Measurements from ENCODE around the gene CROCC.

CROCC gene

DNA sequence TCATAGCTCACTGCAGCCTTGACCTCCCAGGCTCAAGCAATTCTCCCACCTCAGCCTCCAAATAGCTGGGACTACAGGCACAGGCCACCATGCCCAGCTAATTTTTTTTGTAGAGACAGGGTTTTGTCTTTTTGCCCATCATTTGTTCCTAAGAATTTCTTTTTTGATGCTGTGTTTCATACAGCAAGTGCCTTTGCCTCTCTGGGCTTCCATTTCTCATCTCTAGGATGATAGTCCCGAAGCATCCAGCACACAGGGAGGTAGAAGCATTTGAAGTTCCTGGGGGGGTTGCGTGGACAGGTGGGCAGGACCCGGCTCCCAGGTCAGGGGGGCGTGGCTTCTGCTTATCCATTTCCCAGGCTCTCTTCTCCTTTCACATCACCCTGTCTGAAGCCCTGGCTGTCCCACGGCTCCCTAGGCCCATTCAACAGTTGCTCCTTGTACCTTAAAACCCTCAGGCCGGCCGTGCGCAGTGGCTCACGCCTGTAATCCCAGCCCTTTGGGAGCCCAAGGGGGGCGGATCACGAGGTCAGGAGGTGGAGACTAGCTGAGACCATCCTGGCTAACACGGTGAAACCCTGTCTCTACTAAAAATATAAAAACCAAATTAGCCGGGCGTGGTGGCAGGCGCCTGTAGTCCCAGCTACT, 86.6 kb downstream of the CROCC start:
- Mint-ChIP-seq H3K27ac (no peak overlapping the region), H3K27me3 (ENCODE audit: low read depth, poor library complexity) (peaks cover 9% of the 10 kb centered on the region), H3K4me1 (peaks cover 28% of the 10 kb centered on the region), H3K9me3 (no peaks in the 10 kb centered on the region), H3K36me3 (ENCODE audit: low read depth) (no peaks in the 10 kb centered on the region), H3K4me3 (no peak overlapping the region)
- TF ChIP-seq, protein P1, sequence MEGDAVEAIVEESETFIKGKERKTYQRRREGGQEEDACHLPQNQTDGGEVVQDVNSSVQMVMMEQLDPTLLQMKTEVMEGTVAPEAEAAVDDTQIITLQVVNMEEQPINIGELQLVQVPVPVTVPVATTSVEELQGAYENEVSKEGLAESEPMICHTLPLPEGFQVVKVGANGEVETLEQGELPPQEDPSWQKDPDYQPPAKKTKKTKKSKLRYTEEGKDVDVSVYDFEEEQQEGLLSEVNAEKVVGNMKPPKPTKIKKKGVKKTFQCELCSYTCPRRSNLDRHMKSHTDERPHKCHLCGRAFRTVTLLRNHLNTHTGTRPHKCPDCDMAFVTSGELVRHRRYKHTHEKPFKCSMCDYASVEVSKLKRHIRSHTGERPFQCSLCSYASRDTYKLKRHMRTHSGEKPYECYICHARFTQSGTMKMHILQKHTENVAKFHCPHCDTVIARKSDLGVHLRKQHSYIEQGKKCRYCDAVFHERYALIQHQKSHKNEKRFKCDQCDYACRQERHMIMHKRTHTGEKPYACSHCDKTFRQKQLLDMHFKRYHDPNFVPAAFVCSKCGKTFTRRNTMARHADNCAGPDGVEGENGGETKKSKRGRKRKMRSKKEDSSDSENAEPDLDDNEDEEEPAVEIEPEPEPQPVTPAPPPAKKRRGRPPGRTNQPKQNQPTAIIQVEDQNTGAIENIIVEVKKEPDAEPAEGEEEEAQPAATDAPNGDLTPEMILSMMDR (IDR thresholded peaks at IDR 0.05), result no peak
- DNase-seq, result no peak

DNA sequence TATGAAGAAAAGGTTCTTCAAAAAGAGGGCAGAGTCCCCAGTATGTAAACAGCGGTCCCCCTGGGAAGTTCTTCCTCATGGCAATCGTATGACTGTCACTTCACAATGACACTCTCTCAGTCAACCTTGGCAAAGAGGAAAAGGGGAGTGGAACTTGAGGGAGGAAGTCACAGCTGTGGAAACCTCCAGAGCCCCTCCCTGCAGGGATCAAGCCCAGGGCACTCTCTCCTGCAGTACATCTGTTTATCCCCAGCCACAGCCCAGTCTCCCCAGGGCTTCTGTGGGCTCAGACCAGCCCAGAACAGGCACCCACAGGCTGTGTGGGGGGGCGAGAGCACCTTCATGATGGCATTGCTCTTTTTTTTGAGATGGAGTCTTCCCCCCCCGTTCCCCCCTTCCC, 88.0 kb downstream of the CROCC start:
- no peaks in the 10 kb centered on the region for H3K9me3 Mint-ChIP-seq
- no peaks in the 10 kb centered on the region for H3K36me3 Mint-ChIP-seq (ENCODE audit: low read depth)
- TF ChIP-seq, protein P1 (IDR thresholded peaks at IDR 0.05), result no peak
- peaks cover 10% of the 10 kb centered on the region for H3K27me3 Mint-ChIP-seq (ENCODE audit: low read depth, poor library complexity)
- DNase-seq, result no peak
- H3K4me1 Mint-ChIP-seq, result peaks cover 37% of the 10 kb centered on the region
- H3K4me3 Mint-ChIP-seq, result no peak overlapping the region
- no peak overlapping the region for H3K27ac Mint-ChIP-seq

DNA sequence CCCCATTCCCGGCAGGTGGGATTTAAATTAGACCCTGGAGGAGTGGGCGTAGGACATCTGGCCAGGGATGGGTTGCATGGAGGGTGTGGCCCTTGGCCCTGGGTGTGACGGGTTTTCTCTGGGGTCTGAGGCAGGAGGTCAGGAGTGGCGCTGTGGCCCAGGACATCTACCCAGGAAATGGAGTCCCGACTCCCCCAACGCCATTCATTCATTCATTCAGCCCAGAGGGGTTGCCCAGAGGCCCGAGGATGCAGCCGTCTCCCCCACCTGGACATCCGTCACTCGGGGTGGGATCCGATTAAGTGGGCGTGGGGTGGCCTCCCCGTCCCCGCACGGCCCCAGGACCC, 89.3 kb downstream of the CROCC start:
- H3K4me3 Mint-ChIP-seq, result peak overlapping the region; percentile 83
- peaks cover 10% of the 10 kb centered on the region for H3K27me3 Mint-ChIP-seq (ENCODE audit: low read depth, poor library complexity)
- no peaks in the 10 kb centered on the region for H3K9me3 Mint-ChIP-seq
- no peak overlapping the region for H3K27ac Mint-ChIP-seq
- DNase-seq, result no peak
- no peaks in the 10 kb centered on the region for H3K36me3 Mint-ChIP-seq (ENCODE audit: low read depth)
- TF ChIP-seq, protein P1 (IDR thresholded peaks at IDR 0.05), result no peak
- H3K4me1 Mint-ChIP-seq, result peaks cover 41% of the 10 kb centered on the region

DNA sequence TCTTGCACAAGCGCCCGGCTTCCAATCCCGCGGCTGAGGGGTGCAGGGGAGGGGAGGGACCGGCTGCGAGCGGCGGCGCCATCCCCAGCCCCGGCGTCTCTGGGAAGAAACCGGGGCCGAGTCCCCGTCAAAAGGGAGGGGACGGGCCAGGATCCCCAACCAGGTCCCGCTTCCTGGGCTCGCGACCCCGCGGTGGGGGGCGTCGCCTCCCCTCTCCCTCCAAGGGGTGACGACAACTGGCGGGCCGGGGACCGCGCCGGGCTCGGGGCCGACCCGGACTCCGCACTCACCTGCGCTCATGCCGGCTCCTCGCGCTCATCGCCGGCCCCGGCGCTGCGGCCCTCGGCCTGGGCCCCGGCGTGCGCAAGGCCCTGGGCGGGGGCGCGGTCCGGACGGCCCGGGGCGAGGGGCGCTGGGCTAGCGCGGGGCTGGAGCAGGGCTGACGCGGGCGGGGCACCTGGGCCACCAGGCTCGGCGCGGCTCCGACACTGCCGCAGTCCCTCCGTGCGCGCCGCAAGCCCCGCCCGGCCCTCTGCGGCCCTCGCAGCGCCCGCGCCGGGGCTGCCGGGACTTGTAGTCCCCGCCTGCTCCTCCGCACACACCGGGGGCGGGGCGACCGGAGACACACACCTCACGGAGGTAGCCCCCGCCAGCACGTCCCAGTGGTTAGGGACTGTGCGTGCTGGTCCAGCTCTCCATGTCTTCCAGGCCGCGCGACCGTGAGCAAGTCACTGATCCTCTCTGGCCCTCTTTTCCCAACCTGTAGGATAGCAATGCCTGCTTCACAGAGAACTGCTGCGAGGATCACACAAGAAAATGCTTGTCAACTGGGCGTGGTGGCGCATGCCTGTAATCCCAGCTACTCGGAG, 89.9 kb downstream of the CROCC start, which contains the start of gene ATP13A2:
Gene ATP13A2, minus strand, starts transcription at position 490 of the 869 bp plus-strand sequence. Its CDS starts 190 bp downstream, at position 300.
- Mint-ChIP-seq H3K27ac (no peak within 1 kb of the TSS), H3K4me1 (peaks cover 47% of the 10 kb centered on the region), H3K36me3 (ENCODE audit: low read depth) (peaks cover 5% of the 10 kb centered on the region), H3K9me3 (no peaks in the 10 kb centered on the region), H3K4me3 (peak within 1 kb of the TSS; percentile 84), H3K27me3 (ENCODE audit: low read depth, poor library complexity) (peaks cover 10% of the 10 kb centered on the region)
- TF ChIP-seq, protein P1 (IDR thresholded peaks at IDR 0.05), result no peak
- DNase-seq, result peak; percentile 87

DNA sequence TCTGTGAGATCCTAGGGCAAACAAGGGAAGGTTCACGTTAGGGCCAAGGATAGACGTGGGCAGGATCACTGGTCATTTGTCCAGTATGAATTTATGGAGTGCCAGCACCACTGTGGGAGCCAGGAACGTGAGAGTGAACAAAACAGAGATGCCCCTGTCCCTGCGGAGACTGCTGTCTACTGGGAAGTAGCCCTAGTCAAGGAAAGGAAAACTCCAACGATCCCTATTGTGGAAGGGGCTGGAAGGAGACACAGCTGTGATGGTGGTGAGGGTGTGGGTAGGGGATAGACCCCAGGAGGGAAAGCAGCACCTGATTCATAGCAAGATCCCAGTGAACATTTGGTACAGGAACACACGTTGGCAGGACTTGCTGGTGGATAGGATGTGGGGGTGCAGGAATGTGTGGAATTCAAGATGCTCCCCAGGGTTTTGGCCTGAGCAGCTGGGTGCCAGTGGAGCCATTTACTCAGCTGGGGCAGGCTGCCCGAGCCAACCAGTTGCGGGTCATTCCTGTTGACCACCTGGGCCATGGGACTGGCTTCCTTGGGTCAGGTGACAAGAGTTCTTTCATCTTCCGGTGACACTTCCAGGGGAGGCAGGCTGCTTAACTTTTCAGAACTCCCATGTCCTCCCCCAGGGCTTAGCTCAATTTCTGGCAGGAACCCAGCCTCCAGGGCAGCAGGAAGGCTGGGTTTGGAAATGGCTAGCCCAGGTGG, 91.2 kb downstream of the CROCC start:
- Mint-ChIP-seq H3K27ac (no peak overlapping the region), H3K36me3 (ENCODE audit: low read depth) (peaks cover 11% of the 10 kb centered on the region), H3K4me1 (peaks cover 47% of the 10 kb centered on the region), H3K9me3 (no peaks in the 10 kb centered on the region), H3K27me3 (ENCODE audit: low read depth, poor library complexity) (peaks cover 10% of the 10 kb centered on the region), H3K4me3 (peak overlapping the region; percentile 84)
- DNase-seq, result no peak
- TF ChIP-seq, protein P1 (IDR thresholded peaks at IDR 0.05), result no peak
